ENCODE data around the gene SPATA20. TPM values are rescaled to one million over a fixed set of nuclear protein-coding genes. Genes with fewer than 3 reads are reported as not detected.

The SPATA20 gene
- 45.5 and 70.2 TPM in 2 replicates for total RNA-seq

GRCh38 chr17:50547035-50547735 lies at the start of gene SPATA20:
SPATA20 (plus strand) TSS chr17:50547174; CDS start chr17:50547209, 35 bp downstream.
- H3K4me3 ChIP-seq (ENCODE audit: low read depth, low read length): peak within 1 kb of the TSS; percentile 65
- DNase-seq (ENCODE audit: low read depth): no peak
- peak; percentile 88 for TF ChIP-seq CTCF (conservative IDR thresholded peaks at IDR 0.05; ENCODE audit: low read depth, low read length)

GRCh38 chr17:50498021-50498874 lies 48.7 kb upstream of the SPATA20 start:
- no peak for DNase-seq (ENCODE audit: low read depth)
- H3K4me3 ChIP-seq (ENCODE audit: low read depth, low read length): no peak overlapping the region
- TF ChIP-seq CTCF (conservative IDR thresholded peaks at IDR 0.05; ENCODE audit: low read depth, low read length): no peak

- DNase-seq (ENCODE audit: low read depth): no peak
- TF ChIP-seq CTCF (conservative IDR thresholded peaks at IDR 0.05; ENCODE audit: low read depth, low read length): no peak
- no peak overlapping the region for H3K4me3 ChIP-seq (ENCODE audit: low read depth, low read length)
Observed at GRCh38 chr17:50499270-50499669, 47.7 kb upstream of the SPATA20 start.

- no peak overlapping the region for H3K4me3 ChIP-seq (ENCODE audit: low read depth, low read length)
- no peak for DNase-seq (ENCODE audit: low read depth)
- no peak for TF ChIP-seq CTCF (conservative IDR thresholded peaks at IDR 0.05; ENCODE audit: low read depth, low read length)
Observed at GRCh38 chr17:50499721-50500120, 47.3 kb upstream of the SPATA20 start.

GRCh38 chr17:50501054-50501453 lies 45.9 kb upstream of the SPATA20 start:
- no peak for DNase-seq (ENCODE audit: low read depth)
- peak; percentile 61 for TF ChIP-seq CTCF (conservative IDR thresholded peaks at IDR 0.05; ENCODE audit: low read depth, low read length)
- H3K4me3 ChIP-seq (ENCODE audit: low read depth, low read length): no peak overlapping the region

GRCh38 chr17:50502301-50502990 lies 44.5 kb upstream of the SPATA20 start:
- no peak for TF ChIP-seq CTCF (conservative IDR thresholded peaks at IDR 0.05; ENCODE audit: low read depth, low read length)
- H3K4me3 ChIP-seq (ENCODE audit: low read depth, low read length): no peak overlapping the region
- no peak for DNase-seq (ENCODE audit: low read depth)
